GM12878 (cell line): ENCODE measurements around the gene MIER1. TPM values are rescaled to one million over a fixed set of nuclear protein-coding genes. Genes with fewer than 3 reads are reported as not detected.

ENCODE experiments used
- ATAC-seq: fragments of 200-7000 bp; cut with Tn5 transposase; 3 replicates; pipeline ENCODE4 v1.9.1; 2020; ENCODE audit warnings: mild to moderate bottlenecking, moderate library complexity
- BruUV-seq: library from RNA; stranded (reverse); fragments of 400-500 nt; replicated peaks from 2 replicates; lab custom pipeline; 2021; lab: Mats Ljungman, UMichigan
- CTCF ChIA-PET: fragments of 300-600 bp; sonication (Branson Sonifier 250); formaldehyde crosslinking; extraction: SDS; loops from one replicate; lab custom pipeline; 2021; ENCODE audit warnings: inconsistent platforms; lab: Yijun Ruan, JAX
- POLR2A ChIA-PET: fragments of 350-600 bp; formaldehyde crosslinking; extraction: SDS; loops from one replicate; lab custom pipeline; 2021; ENCODE audit warnings: inconsistent platforms; lab: Charles Lee
- RAD21 ChIA-PET: fragments of 300-600 bp; sonication (Branson Sonifier 250); formaldehyde crosslinking; loops from one replicate; lab custom pipeline; 2023; ENCODE audit warnings: antibody characterized with exemption; ENCODE audit not compliant: unreplicated experiment; lab: Charles Lee
- SMC1A ChIA-PET: fragments of 300-600 bp; sonication (Branson Sonifier 250); formaldehyde crosslinking; loops from one replicate; lab custom pipeline; 2023; ENCODE audit not compliant: unreplicated experiment, uncharacterized antibody; lab: Charles Lee
- DNase-seq: peaks from one replicate; pipeline ENCODE4 v3.0.0-alpha.2; 2011; ENCODE audit warnings: low read depth, low spot score
- FAIRE-seq: peaks from 3 replicates; lab custom pipeline; 2011; peaks lifted over from hg19 to GRCh38; lab: Jason Lieb, UNC
- H2AFZ ChIP-seq: 2 replicates; pipeline ENCODE4 v1.6.0; 2011; ENCODE audit warnings: low read depth, low read length, control low read depth; ENCODE audit not compliant: control insufficient read depth
- H3K27ac ChIP-seq: 2 replicates; pipeline ENCODE4 v1.5.1; 2011; ENCODE audit warnings: control low read depth; ENCODE audit not compliant: control insufficient read depth, insufficient read depth
- H3K27me3 ChIP-seq, 2 experiments: replicated peaks in 1 of 2; 2 replicates each; pipeline versions ENCODE4 v1.6.0 to v1.6.1; 2011; ENCODE audit warnings: low read length in 1 of 2; ENCODE audit not compliant: control insufficient read depth in 2 of 2, insufficient read depth in 2 of 2
- H3K36me3 ChIP-seq, 2 experiments: 2 replicates each; pipeline ENCODE4 v1.5.1; 2011; ENCODE audit warnings: low read length in 1 of 2; ENCODE audit not compliant: control insufficient read depth in 2 of 2, insufficient read depth in 2 of 2
- H3K4me1 ChIP-seq: 2 replicates; pipeline ENCODE4 v1.6.1; 2011; ENCODE audit warnings: mild to moderate bottlenecking, low read length, moderate library complexity, mixed read lengths; ENCODE audit not compliant: control insufficient read depth, insufficient read depth
- H3K4me2 ChIP-seq: 2 replicates; pipeline ENCODE4 v1.6.0; 2011; ENCODE audit warnings: control low read depth; ENCODE audit not compliant: control insufficient read depth, insufficient read depth
- H3K4me3 ChIP-seq: fragments of 200-600 bp; sonication (generic); 2 replicates; pipeline ENCODE4 v1.5.1; 2016
- H3K79me2 ChIP-seq: 2 replicates; pipeline ENCODE4 v1.6.0; 2011; ENCODE audit warnings: low read length; ENCODE audit not compliant: control insufficient read depth, insufficient read depth
- H3K9ac ChIP-seq: 2 replicates; pipeline ENCODE4 v1.8.0; 2011; ENCODE audit warnings: low read length, control low read depth, mixed read lengths; ENCODE audit not compliant: control insufficient read depth, insufficient read depth
- H3K9me3 ChIP-seq: replicated peaks from 3 replicates; pipeline ENCODE4 v1.5.1; 2011; ENCODE audit warnings: mild to moderate bottlenecking, low read length; ENCODE audit not compliant: control insufficient read depth, insufficient read depth
- H4K20me1 ChIP-seq: 2 replicates; pipeline ENCODE4 v1.6.0; 2011; ENCODE audit not compliant: control insufficient read depth, insufficient read depth
- IRF4 ChIP-seq: IDR thresholded peaks from 2 replicates; pipeline ENCODE4 v1.6.1; 2011; ENCODE audit warnings: low read depth, low read length
- JUND ChIP-seq: IDR thresholded peaks from 2 replicates; pipeline ENCODE4 v1.6.1; 2012; ENCODE audit warnings: low read depth, mild to moderate bottlenecking, low read length, improper control_type of control experiment, moderate library complexity
- KLF5 ChIP-seq: fragments of 450-650 bp; IDR thresholded peaks from 2 replicates; pipeline ENCODE4 v1.6.1; 2014; ENCODE audit warnings: mild to moderate bottlenecking; ENCODE audit not compliant: partially characterized antibody
- NFXL1 ChIP-seq: fragments of 450-650 bp; IDR thresholded peaks from 2 replicates; pipeline ENCODE4 v1.6.1; 2017; ENCODE audit warnings: antibody characterized with exemption, mild to moderate bottlenecking, borderline replicate concordance
- RCOR1 ChIP-seq: conservative IDR thresholded peaks from 2 replicates; pipeline ENCODE4 v1.6.1; 2012; ENCODE audit warnings: low read depth, low read length, improper control_type of control experiment
- WRNIP1 ChIP-seq: IDR thresholded peaks from 2 replicates; pipeline ENCODE4 v1.6.1; 2011; ENCODE audit warnings: low read depth, low read length, improper control_type of control experiment, borderline replicate concordance
- ZNF592 ChIP-seq: fragments of 450-650 bp; IDR thresholded peaks from 2 replicates; pipeline ENCODE4 v1.6.1; 2017; ENCODE audit warnings: mild to moderate bottlenecking, moderate library complexity
- ZSCAN29 ChIP-seq: fragments of 450-650 bp; IDR thresholded peaks from 2 replicates; pipeline ENCODE4 v1.6.1; 2017; ENCODE audit warnings: mild to moderate bottlenecking, moderate library complexity
- WGBS: methylation state at CpG from one replicate; pipeline ENCODE4 v1.1.6; 2016; ENCODE audit warnings: low lambda C conversion rate; ENCODE audit not compliant: insufficient replicate concordance, insufficient coverage; ENCODE audit errors: missing lambda C conversion rate; 5-methylcytosine and 5-hydroxymethylcytosine counted together
- in situ Hi-C: fragments of 300-500 bp; cut with MboI; formaldehyde crosslinking; loops from 9 replicates; pipeline ENCODE4 v1.14.3; 2018; ENCODE audit warnings: mixed read lengths
- intact Hi-C: fragments of 100-400 bp; cut with micrococcal nuclease; formaldehyde crosslinking; loops from one replicate; pipeline ENCODE4 v1.14.2; 2022; ENCODE audit not compliant: unreplicated experiment
- polyA plus RNA-seq, 11 experiments: library from polyadenylated mRNA; depleted of rRNA in 4 of 11; unstranded in 6 of 11; stranded (reverse) in 5 of 11; fragments of >200 nt; fragmentation: Nextera tagmentation in 4 of 11; fragmentation: Illumina TruSeq in 1 of 11; extraction: Ambion mirVana in 4 of 11; extraction: Trizol in 1 of 11; gene quantifications; 1 replicate in 1 of 11; 2 replicates in 10 of 11; pipeline versions ENCODE4 v1.2.1 to v1.2.3, GENCODE V29; 2011 to 2016; ENCODE audit warnings: inconsistent platforms in 2 of 11, missing spikeins in 2 of 11, low read depth in 1 of 11
- total RNA-seq, 4 experiments: library from RNA; depleted of rRNA in 3 of 4; stranded (reverse); fragments of >200 nt in 3 of 4; fragmentation: Illumina TruSeq in 1 of 4; extraction: Trizol in 1 of 4; gene quantifications; 2 replicates each; pipeline versions ENCODE4 v1.2.1 to v1.2.3, GENCODE V29; 2013 to 2021
- TF ChIP-seq, protein P1 (sequence below): IDR thresholded peaks from 2 replicates; pipeline ENCODE4 v1.6.1; 2012; ENCODE audit warnings: improper control_type of control experiment, low read depth, low read length; ENCODE audit not compliant: insufficient replicate concordance
- TF ChIP-seq, protein P2 (sequence below), 3 experiments: IDR thresholded peaks in 2 of 3; conservative IDR thresholded peaks in 1 of 3; 2 replicates each; pipeline ENCODE4 v1.5.1; 2011; ENCODE audit warnings: low read depth in 3 of 3, low read length in 3 of 3, mild to moderate bottlenecking in 3 of 3, control low read depth in 2 of 3, moderate library complexity in 2 of 3, inconsistent platforms in 1 of 3, mixed read lengths in 1 of 3; ENCODE audit not compliant: control insufficient read depth in 2 of 3, insufficient read depth in 1 of 3; ENCODE audit errors: extremely low read depth in 1 of 3

MIER1 gene
- total and polyA plus RNA-seq, 10 of the 15 experiments (the other 5 are each of a cell fraction or from before 2014, with no cell fraction given) = 13.6 to 39.8 (median 25.7) TPM

DNA sequence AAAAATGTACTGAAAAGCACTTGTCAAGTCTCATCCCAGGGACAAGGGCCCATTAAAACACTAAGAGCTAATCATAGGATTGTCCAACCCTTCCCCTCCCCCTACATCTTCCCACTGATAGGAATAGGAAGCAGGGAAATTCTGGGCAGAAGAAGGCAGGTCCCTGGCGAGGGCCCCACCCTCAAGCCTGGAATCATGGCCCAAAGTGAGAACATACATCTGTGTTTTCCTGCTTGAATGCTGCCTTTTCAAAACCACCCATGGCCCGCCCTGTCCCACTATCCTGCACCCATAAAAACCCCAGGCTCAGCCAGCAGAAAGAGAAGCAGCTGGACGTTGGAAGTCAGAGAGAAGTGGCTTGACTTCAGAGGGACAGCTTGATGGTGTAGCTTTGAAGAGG lies 5.0 kb upstream of the MIER1 start:
- Histone ChIP-seq H3K27me3 (no peaks in the 10 kb centered on the region), H3K36me3 (no peaks in the 10 kb centered on the region), H3K79me2 (peaks cover 12% of the 10 kb centered on the region), H3K27ac (no peak overlapping the region), H2AFZ (no peak overlapping the region), H3K9me3 (no peaks in the 10 kb centered on the region; the same call in 2 of the 3 replicates), H4K20me1 (no peaks in the 10 kb centered on the region), H3K9ac (no peak overlapping the region), H3K4me2 (no peak overlapping the region), H3K4me3 (no peak overlapping the region), H3K4me1 (peaks cover 6% of the 10 kb centered on the region; the same call in 1 of the 2 replicates)
- BruUV-seq = no TSS peak
- no peak for DNase-seq
- in situ Hi-C loops = no loop called here
- intact Hi-C loops = no loop called here
- TF ChIP-seq JUND (no peak), RCOR1 (no peak), IRF4 (no peak), ZNF592 (no peak), KLF5 (no peak), ZSCAN29 (no peak), WRNIP1 (no peak), NFXL1 (no peak)
- TF ChIP-seq, protein P1, sequence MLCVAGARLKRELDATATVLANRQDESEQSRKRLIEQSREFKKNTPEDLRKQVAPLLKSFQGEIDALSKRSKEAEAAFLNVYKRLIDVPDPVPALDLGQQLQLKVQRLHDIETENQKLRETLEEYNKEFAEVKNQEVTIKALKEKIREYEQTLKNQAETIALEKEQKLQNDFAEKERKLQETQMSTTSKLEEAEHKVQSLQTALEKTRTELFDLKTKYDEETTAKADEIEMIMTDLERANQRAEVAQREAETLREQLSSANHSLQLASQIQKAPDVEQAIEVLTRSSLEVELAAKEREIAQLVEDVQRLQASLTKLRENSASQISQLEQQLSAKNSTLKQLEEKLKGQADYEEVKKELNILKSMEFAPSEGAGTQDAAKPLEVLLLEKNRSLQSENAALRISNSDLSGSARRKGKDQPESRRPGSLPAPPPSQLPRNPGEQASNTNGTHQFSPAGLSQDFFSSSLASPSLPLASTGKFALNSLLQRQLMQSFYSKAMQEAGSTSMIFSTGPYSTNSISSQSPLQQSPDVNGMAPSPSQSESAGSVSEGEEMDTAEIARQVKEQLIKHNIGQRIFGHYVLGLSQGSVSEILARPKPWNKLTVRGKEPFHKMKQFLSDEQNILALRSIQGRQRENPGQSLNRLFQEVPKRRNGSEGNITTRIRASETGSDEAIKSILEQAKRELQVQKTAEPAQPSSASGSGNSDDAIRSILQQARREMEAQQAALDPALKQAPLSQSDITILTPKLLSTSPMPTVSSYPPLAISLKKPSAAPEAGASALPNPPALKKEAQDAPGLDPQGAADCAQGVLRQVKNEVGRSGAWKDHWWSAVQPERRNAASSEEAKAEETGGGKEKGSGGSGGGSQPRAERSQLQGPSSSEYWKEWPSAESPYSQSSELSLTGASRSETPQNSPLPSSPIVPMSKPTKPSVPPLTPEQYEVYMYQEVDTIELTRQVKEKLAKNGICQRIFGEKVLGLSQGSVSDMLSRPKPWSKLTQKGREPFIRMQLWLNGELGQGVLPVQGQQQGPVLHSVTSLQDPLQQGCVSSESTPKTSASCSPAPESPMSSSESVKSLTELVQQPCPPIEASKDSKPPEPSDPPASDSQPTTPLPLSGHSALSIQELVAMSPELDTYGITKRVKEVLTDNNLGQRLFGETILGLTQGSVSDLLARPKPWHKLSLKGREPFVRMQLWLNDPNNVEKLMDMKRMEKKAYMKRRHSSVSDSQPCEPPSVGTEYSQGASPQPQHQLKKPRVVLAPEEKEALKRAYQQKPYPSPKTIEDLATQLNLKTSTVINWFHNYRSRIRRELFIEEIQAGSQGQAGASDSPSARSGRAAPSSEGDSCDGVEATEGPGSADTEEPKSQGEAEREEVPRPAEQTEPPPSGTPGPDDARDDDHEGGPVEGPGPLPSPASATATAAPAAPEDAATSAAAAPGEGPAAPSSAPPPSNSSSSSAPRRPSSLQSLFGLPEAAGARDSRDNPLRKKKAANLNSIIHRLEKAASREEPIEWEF = no peak
- TF ChIP-seq, protein P2, sequence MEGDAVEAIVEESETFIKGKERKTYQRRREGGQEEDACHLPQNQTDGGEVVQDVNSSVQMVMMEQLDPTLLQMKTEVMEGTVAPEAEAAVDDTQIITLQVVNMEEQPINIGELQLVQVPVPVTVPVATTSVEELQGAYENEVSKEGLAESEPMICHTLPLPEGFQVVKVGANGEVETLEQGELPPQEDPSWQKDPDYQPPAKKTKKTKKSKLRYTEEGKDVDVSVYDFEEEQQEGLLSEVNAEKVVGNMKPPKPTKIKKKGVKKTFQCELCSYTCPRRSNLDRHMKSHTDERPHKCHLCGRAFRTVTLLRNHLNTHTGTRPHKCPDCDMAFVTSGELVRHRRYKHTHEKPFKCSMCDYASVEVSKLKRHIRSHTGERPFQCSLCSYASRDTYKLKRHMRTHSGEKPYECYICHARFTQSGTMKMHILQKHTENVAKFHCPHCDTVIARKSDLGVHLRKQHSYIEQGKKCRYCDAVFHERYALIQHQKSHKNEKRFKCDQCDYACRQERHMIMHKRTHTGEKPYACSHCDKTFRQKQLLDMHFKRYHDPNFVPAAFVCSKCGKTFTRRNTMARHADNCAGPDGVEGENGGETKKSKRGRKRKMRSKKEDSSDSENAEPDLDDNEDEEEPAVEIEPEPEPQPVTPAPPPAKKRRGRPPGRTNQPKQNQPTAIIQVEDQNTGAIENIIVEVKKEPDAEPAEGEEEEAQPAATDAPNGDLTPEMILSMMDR (IDR thresholded peaks at IDR 0.05 in 2 of 3, conservative IDR thresholded peaks at IDR 0.05 in 1 of 3; ENCODE audit: control insufficient read depth in 2 of 3, extremely low read depth in 1 of 3, insufficient read depth in 1 of 3, low read depth in 3 of 3, low read length in 3 of 3) = no peak
- no peak for FAIRE-seq
- SMC1A ChIA-PET = interaction anchor here (0.6 to 1.4 kb wide), 3 partner anchors 10 to 37 kb away, joined by 3 read pairs; no protein-coding TSS in a partner anchor
- RAD21 ChIA-PET = no interaction called here
- POLR2A ChIA-PET = interaction anchor here (1.1 kb wide), 1 partner anchor 12 kb away, joined by 4 read pairs; no protein-coding TSS in a partner anchor
- WGBS = 32% methylated on average over 3 of the region's 3 CpGs
- CTCF ChIA-PET = no interaction called here
- no peak for ATAC-seq
